COR-L47 (cell line): ENCODE measurements around the gene POM121L2.
"Not testable (repeated sequence)": the region's sequence is repeated elsewhere in the genome, so short reads cannot be mapped to it uniquely, and the experiment has no call there.

Experiments used
- DNase-seq: peaks from one replicate; lab custom pipeline; 2025; lab: John Stamatoyannopoulos, UW

Gene POM121L2

DNA sequence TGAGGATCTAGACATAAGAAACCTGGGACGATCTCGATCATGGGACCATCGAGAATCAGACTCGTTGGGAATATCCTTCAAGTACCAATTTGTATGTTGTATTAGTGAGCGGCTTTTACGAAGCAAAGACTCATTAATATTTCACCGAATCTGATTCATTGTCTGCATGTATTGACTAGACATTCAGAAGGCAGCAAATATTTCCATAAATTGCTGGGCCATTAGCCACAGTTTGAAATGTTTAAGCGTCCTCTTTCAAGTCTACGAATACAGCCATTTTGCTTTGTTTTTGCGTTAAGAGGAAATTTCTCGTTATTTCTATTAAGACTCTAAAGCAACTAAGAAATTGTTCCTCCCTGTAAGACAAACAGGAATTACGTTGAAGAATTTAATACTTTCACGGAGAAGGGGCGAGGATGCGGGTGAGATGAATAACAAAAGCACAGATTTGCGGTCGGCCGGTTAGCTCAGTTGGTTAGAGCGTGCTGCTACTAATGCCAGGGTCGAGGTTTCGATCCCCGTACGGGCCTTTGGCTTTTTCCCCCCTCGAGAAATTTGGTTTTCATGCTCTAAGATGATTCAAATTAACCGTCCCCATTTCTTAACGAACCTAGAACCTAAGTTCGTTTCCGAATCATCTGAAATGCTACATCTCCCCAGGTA lies 18.5 kb downstream of the POM121L2 start:
- no peak for DNase-seq

DNA sequence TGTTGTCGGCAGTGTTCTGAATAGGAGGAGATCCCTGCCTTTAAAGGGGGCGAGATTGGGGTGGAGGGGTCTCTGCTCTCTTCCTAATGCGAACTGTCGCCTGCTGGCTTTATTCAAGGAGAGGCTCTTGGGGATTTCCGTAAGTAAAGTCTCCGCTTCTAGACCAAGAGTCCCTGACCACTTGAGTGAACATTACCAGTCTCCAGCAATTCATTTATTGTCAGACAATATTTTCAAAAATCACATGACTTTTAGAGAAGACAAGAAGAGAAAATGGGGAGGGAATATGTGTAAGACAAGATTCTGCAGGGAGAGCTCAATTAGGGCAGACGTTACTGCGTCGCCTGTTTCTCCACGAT lies 21.2 kb downstream of the POM121L2 start:
- DNase-seq: no peak

DNA sequence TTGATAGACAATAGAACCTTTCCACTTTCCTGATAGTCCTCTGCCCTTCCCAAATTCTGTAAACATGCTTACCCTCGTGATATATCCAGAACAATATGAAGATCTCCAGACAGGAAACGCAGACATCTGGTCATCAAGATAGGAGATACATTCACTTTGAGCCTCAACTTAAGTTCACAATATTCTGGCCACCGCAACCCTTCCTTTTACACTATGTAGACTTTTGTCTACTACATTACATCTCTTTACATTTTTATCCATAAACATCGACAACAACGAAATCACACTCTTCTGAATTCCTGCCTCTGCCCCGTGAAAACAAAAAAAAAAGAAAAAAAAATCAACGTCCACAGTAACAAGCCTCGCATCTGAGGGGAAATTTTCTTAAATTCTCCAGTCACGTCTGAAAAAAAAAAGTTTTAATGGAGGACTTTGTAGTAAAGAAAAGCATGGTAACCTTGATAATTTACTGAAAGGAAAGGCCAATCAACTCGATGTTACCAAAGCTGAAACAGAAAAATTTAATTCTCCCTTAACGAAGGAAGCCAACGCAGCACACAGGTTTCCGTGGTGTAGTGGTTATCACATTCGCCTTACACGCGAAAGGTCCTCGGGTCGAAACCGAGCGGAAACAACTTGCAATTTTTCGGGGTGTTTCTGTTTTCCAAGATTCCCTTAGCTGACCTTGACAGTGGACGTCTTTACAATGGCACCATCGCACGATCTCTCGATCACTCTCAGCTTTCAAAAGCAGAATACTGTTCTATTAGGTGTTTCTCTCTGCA lies 21.8 kb downstream of the POM121L2 start:
- no peak for DNase-seq

DNA sequence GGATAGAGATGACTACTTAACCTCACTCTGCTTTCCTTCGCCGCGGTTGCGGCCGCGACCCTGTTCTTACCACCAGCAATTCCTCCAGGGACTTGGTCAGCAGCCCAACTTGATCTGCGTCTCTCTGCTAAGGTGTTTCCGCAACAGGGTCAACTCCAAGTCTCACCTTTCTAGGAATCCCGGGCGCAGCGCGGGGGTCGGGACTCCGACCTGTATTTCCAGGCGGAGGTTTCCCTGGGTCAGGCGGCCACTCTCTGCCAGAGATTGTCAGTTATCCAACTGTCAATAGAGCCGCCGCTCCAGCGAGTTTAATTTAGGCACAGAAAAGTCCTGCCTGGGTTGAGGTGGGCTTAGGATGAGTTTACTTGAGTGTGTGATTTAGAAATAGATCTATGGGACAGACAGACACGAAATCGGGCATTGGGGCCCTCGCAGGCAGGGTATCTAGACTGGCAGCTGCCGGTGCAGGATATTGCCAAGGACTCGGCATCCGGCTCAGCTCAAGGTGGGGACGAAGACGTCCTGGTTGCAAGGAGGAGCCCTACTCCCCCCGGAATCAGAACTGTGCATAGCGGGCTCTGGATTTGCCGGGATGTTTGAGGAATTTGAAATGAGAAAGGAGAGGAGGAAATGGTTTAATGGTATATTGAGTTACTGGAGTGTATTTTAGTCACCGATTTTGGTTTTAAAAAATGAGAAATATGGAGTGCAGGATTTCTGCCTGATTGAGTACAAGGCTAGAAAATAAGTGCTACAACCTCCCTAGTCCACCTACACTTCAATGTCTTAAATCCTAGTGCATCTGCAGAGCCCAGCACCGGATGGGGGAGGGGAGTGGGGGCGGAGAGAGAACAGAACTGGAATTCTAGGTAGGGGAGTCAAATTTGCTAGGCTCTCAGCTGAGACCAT lies 23.7 kb downstream of the POM121L2 start:
- no peak for DNase-seq

DNA sequence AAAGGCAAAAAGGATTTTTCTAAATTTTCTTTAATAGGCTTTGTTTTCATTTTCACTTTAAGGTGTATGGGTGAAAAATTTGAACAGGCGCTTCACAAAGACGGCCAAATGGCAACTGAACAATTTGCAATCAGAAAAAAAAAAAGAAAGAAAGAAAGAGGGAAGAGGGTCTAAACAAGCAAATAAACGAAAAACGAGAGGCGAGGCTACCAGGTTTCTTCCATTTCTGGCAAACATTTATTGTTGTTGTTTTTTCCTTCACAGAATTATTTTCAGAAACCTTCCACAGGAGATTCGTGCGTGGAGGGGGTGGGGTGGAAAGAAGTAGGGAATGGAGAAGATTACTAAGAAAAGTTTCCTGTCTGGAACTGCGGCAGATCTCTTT lies 24.3 kb downstream of the POM121L2 start:
- DNase-seq: no peak

DNA sequence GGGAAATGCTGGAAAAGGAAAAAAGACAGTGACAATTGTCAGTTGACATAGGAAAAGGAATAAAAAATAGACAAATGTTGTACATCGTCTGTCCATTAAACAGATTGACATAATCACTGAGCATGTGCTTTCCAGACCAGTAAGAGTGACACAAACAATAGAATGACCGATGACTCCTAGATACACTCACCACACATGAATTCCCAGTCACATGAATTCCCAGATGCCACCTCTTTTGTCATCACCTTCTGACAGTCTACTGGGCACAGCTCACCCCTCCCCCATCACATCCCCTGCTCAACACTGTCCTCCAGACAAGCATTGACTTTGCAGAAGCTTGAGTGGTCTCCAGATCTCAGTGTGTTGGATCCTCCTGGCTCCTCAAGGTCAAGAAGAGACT lies 25.9 kb downstream of the POM121L2 start:
- no peak for DNase-seq

DNA sequence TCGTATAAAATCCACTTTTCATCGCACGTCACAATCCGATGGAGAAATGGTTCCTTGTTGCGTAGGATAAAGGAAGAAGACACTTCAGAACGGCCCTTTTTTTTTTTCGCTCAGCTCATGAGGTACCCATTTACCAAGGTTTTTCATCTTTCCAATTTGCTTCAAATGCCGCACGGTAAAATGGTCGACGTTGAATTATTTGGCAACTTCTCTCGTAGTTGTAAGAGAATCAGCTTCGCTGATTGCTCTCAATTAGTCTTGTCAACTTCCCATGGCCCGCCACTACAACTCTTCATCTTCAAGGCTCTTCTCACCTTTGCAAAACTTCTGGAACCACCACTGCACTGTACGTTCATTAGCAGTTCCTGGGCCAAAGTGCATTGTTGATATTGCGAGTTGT lies 28.8 kb downstream of the POM121L2 start:
- DNase-seq: no peak

DNA sequence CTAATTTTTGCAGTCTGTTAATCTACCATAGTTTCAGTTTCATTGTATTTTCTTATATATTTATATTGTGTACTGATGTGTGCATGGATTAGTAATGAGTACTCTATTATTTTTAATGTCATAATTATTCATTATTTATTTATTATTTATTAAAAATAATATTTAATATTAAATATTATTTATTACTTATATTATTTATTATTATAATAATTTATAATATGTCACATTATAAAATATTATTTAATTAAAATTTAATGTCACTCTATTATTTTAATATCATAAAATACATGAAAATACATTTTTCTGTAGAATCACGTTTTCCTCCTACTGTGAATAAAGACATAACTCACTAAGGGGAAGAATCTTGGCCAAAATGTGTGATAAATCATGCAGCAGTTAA lies 30.5 kb downstream of the POM121L2 start:
- no peak for DNase-seq

DNA sequence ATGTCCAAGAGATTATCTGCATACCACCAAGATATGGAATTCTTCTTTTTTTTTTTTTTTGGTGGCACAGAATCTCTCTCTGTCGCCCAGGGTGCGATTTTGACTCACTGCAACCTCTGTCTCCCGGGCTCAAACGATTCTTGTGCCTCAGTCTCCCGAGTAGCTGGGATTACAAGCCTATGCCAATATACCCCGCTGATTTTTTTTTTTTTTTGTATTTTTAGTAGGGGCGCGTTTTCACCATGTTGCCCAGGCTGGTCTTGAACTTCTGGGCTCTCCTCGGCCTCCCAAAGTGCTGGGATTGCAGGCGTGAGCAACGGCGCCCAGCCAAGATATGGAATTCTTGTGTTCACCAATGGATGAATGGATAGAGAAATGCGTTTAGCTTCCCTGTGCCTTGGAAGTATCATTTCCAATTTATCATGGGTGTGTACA lies 31.0 kb downstream of the POM121L2 start:
- no peak for DNase-seq

DNA sequence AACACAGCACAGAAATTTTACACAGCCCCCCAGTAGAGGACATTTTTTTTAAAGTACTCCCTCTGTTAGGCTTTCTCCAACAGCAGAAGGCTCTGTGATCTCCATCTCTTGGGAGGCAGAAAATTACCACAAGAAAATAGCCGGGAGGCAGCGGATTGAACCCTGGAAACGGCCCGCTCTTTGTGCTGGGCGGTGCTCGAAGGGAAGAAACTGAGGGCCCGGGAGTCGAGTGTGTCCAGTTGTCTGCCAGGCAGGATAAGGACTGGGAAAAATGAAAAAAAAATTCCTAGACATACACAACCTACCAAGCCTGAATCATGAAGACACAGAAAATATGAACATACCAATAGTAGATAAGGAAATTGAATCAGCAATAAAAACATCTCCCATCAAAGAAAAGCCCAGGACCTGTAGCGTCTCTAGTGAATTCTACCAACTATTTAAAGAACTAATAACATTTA lies 31.5 kb downstream of the POM121L2 start:
- no peak for DNase-seq

DNA sequence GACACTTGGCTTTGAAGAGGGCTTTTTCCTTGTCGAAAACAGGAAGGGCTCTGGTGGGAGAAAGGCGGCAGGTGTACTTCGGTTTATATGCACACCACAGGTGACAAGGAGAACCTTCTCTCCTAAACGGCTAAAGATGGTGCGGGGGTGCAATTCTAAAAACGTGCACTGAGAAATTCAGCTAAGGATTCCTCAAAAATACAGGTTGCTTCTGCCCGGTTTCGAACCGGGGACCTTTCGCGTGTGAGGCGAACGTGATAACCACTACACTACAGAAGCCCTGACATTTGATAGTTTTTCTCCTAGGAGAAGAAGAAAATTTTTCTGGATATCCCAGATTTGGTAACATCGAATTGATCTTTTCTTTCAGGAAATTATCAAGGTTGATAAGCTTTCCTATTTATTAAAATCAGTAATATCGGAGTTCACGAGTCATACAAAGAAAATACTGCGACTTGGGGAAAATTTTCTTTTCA lies 32.0 kb downstream of the POM121L2 start:
- no peak for DNase-seq

DNA sequence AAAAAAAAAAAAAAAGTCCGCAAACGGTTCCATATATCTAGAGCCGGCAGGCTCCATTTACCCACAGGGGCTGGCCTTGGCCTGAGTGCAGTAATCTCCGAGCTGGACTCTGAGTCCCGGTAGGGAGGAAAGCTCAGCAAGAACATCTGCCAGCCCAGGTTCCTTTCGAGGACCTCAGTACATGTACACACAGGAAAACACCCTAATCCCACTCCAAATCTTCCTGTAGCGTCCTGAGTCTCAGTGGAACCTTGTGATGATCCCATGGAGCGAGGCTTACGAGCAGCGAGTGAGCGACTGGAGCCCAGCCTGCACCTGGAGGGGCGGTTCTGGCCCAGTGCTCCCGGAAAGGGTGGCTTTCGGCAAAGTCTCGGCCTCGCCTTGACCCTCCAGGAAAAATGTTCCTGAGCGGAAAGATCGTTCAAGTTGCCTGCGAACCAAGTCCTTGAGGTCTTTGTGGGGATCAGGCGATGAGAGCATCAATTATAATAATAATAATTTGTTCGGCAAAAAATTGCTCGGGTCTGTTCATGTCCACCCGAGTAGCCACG lies 32.5 kb downstream of the POM121L2 start:
- DNase-seq: no peak

DNA sequence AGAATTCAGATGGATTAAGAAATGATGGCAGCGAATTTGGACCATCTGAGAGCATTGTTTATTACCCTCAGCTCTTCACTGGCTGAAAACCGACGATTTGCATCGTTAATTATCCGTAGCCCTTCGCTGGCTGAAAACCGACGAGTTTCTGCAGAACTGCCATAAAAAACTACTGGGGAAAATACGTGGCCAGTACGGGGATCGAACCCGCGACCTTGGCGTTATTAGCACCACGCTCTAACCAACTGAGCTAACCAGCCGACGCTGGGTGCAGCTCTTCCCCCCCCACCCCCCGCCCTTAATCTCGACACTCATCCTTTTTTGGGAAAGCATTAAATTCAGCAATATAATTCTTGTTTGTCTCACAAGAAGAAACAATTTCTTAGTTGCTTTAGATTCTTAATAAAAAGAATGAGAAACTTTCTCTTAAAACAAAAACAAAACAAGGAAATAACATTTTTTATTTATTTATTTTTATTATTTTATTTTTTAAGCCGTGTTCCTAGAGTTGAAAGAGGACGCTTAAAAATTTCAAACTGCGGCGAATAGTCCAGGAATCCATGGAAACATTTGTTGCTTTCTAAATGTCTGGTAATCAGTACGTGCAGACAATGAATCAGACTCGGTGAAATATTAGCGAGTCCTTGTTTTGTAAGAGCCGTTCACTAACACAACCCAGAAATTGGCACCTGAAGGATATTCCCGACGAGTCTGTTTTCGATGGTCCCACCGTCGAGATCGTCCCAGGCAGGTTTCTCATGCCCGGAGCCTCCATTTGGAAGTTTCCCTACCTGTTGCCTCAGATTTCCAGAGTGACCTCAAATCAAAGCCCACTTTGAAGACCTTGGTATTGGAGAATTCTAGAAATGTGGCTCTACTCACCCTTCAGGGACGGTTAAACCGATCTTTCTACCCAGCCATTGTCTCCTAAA lies 36.8 kb downstream of the POM121L2 start:
- no peak for DNase-seq

DNA sequence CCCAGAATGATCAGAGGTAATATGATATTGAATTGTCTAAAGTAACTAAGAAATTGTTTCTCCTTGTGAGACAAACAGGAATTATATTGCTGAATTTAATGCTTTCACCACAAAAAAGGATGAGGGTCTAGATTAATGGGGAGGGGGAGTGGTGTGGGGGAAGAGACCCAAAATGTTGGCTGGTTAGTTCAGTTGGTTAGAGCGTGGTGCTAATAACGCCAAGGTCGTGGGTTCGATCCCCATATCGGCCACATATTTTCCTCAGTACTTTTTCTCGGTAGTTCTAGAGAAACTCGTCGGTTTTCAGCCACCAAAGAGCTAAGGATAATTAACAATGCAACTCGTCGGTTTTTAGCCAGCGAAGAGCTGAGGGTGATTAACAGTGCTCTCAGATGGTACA lies 38.3 kb downstream of the POM121L2 start:
- no peak for DNase-seq

DNA sequence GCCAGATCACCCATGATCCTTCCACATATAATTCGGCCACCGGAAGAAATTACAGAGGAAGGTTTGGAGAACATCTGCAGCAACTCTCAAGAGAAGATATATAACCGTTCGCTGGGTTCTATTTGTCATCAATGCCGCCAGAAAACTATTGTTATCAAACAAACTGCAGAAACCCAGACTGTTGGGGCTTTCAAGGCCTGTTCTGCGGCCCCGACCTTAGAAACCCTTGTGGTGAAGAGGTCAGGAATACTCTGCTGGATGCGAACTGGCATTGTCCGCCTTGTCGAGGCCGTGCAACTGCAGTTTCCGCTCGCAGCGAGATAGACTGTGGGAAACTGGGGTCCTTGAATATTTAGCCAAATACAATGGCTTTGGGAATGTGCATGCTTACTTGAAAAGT lies 43.3 kb downstream of the POM121L2 start:
- no peak for DNase-seq

DNA sequence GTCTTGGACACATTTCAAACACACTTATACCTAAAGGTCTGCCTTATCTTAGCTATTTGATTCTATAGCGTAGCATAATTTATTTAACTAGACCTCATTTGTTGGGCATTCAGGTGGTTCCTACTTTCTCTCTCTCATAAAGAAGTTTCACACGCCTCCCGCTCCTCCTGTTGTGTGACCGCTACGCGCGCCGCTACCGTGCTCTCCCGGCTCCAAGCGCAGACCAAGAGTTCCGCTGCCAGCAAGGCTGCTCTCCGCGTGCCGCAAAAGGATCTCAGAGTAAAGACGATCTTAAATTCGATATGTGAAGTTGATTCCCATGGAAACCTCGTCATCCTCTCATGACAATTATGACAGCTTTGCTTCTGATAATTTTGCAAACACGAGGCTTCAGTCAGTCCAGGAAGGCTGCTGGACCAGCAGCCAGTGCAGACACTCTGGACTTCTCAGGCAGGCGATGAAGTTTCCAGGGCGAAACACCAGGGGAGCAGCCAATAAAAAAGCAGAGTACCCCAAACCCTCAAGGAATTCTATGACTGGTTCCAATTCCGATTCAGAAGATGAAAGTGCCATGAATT lies 44.1 kb downstream of the POM121L2 start:
- no peak for DNase-seq

DNA sequence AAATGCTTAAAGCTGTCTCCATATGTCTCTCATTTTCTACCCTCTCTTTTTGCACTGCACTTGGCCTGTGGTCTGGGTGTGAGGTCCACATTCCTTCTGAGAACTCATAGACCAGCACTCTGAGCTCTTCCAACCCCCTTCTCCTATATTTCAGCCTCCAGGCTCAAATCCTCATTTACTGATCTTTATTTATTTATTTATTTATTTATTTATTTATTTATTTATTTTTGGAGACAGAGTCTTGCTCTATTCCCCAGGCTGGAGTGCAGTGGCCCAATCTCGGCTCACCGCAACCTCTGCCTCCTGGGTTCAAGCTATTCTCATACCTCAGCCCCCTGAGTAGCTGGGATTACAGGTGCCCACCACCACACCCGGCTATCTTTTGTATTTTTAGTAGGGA lies 45.1 kb downstream of the POM121L2 start:
- not testable (repeated sequence) for DNase-seq

DNA sequence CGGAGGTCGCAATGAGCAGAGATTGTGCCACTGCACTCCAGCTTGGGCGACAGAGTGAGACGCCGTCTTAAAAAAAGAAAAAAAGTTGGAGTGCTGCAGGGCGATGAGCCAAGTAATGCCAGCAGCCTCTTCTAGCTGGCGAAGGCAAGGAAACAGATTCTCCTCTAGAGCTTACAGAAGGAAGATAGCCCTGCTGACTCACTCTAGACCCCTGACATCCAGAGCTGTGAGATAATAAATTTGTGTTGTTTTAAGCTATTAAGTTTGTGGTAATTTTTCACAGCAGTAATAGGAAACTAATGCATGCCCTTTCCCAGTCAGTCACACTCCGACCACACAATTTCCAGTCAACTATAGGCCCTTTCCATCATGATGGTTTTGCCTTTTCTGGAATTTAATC lies 48.2 kb downstream of the POM121L2 start:
- DNase-seq: no peak

DNA sequence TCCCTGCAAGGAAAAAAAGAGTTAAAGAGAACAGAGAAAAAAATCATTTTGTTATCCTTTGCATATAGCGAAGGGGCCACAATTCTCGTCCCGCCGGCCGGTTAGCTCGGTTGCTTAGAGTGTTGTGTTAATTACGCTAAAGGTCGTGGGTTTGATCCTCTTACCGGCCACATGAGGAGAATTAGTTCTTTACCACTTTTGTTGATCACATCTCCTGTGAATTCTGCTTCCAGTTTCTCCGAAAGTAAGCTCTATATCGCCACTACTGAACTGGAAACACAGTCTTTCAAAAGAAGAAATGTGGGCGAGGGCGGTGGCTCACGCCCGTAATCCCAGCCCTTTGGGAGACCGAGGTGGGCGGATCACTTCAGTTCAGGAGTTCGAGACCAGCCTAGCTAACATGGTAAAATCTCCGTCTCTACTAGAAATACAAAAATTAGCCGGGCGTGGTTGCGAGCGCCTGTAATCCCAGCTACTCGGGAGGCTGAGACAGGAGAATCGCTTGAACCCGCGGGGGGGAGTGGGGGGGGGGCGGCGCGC lies 51.2 kb downstream of the POM121L2 start:
- no peak for DNase-seq

DNA sequence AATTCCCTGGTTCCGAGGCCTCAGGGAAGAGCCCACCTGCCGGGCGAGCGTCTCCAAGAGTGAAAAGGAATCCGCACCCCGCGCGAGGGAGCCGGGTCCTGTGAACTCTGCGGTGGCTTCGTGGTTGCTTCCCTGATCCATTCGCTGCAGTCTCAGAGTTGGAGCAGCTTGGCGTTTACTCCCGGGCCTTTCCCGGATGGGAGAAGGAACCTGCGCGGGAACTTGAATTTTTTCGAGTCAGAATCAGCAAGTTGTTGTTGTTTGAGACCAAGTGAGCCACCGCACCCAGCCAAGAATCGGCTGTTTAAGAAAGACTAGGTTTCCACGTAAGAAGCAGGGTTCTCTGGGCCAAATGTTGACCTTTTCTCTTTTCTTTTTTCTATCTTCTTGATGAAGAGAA lies 51.7 kb downstream of the POM121L2 start:
- no peak for DNase-seq
